ENCODE measurements around the gene WBP1L.

The WBP1L gene

DNA sequence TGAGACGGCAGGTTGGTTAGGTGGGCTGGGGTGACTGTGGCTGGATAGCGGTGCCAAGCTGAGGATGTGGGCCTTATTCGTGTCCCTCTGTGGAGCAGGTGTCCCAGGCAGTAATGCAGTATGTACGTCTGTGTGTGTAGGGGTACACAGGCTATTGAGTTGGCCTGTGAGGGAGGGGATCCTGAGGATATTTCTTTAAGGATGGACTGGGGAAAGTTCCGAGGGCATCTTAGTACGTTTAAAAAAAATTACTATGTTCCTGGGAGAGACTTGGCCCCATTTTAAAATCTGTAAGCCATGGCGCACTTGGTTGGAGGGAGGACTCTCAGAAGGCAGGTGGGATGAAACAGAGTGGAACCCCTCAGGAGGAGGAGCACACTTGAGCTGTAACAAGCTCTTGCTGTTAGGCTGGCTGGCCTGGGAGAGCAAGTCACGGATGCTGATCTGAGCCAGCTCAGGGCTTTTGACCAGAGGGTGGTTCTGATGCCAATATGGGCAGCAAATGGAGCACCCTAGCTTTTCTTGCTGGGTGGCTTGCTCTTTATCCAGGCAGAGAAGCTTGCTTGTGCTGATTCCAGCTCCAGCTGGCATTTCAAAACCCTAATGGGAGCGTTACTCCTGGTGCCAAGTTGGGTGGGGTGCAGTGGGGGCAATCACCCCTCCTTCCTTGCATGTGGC, 765 bp downstream of the WBP1L start (continued):
- TF ChIP-seq, protein P1, sequence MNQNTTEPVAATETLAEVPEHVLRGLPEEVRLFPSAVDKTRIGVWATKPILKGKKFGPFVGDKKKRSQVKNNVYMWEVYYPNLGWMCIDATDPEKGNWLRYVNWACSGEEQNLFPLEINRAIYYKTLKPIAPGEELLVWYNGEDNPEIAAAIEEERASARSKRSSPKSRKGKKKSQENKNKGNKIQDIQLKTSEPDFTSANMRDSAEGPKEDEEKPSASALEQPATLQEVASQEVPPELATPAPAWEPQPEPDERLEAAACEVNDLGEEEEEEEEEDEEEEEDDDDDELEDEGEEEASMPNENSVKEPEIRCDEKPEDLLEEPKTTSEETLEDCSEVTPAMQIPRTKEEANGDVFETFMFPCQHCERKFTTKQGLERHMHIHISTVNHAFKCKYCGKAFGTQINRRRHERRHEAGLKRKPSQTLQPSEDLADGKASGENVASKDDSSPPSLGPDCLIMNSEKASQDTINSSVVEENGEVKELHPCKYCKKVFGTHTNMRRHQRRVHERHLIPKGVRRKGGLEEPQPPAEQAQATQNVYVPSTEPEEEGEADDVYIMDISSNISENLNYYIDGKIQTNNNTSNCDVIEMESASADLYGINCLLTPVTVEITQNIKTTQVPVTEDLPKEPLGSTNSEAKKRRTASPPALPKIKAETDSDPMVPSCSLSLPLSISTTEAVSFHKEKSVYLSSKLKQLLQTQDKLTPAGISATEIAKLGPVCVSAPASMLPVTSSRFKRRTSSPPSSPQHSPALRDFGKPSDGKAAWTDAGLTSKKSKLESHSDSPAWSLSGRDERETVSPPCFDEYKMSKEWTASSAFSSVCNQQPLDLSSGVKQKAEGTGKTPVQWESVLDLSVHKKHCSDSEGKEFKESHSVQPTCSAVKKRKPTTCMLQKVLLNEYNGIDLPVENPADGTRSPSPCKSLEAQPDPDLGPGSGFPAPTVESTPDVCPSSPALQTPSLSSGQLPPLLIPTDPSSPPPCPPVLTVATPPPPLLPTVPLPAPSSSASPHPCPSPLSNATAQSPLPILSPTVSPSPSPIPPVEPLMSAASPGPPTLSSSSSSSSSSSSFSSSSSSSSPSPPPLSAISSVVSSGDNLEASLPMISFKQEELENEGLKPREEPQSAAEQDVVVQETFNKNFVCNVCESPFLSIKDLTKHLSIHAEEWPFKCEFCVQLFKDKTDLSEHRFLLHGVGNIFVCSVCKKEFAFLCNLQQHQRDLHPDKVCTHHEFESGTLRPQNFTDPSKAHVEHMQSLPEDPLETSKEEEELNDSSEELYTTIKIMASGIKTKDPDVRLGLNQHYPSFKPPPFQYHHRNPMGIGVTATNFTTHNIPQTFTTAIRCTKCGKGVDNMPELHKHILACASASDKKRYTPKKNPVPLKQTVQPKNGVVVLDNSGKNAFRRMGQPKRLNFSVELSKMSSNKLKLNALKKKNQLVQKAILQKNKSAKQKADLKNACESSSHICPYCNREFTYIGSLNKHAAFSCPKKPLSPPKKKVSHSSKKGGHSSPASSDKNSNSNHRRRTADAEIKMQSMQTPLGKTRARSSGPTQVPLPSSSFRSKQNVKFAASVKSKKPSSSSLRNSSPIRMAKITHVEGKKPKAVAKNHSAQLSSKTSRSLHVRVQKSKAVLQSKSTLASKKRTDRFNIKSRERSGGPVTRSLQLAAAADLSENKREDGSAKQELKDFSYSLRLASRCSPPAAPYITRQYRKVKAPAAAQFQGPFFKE (tag by site-specific recombination; IDR thresholded peaks at IDR 0.05; ENCODE audit: borderline replicate concordance): no peak
- TF ChIP-seq ZNF544 (tag by site-specific recombination; IDR thresholded peaks at IDR 0.05) (no peak), ZNF843 (tag by site-specific recombination; IDR thresholded peaks at IDR 0.05) (no peak), SALL2 (tag by site-specific recombination; IDR thresholded peaks at IDR 0.05; ENCODE audit: borderline replicate concordance) (no peak), ZNF394 (tag by site-specific recombination; IDR thresholded peaks at IDR 0.05; ENCODE audit: borderline replicate concordance) (no peak), ZNF132 (tag by site-specific recombination; IDR thresholded peaks at IDR 0.05; ENCODE audit: borderline replicate concordance) (no peak), ZBTB8A (tag by site-specific recombination; IDR thresholded peaks at IDR 0.05) (no peak)

DNA sequence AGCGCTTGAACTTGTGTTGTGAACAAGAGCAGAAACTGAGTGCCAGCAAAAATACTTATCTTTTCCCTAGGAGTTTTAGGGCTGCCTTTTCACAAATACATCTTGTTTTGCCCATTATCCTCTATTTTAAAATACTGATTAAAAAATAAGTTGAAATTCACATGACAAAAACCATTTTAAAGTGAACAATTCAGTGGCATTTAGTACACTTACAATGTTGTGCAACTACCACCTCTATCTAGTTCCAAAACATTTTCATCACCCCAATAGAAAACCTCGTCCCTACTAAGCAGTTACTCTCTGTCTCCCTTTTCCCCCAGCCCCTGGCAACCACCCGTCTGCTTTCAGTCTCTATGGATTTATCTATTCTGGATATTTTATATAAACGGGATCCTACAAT, 1.4 kb downstream of the WBP1L start:
- Histone ChIP-seq H3K27ac (ENCODE audit: extremely low read depth, low read depth, low read length) (no peak overlapping the region), H3K4me3 (ENCODE audit: low read depth, low read length) (no peak overlapping the region; the same call in 1 of the 2 replicates)
- POLR2A ChIA-PET: interaction anchor here (1.1 to 2.4 kb wide), 3 partner anchors 8 to 75 kb away, joined by 3 to 14 read pairs (median 12); no protein-coding TSS in a partner anchor

More for the DNA sequence above, 1.4 kb downstream of the WBP1L start:
- CTCF ChIA-PET: interaction anchor here (0.6 to 1.2 kb wide), 4 partner anchors 31 to 331 kb away, joined by 3 to 4 read pairs (median 4); no protein-coding TSS in a partner anchor
- TF ChIP-seq ZNF335 (tag by site-specific recombination; conservative IDR thresholded peaks at IDR 0.05): no peak
- no peak for TF ChIP-seq PRDM4 (tag by site-specific recombination; IDR thresholded peaks at IDR 0.05)
- no peak for TF ChIP-seq EGR2 (tag by site-specific recombination; IDR thresholded peaks at IDR 0.05; ENCODE audit: low read depth)
- TF ChIP-seq ZBTB21 (tag by site-specific recombination; IDR thresholded peaks at IDR 0.05): no peak
- TF ChIP-seq ZNF221 (tag by site-specific recombination; IDR thresholded peaks at IDR 0.05; ENCODE audit: borderline replicate concordance): no peak
- no peaks in the 10 kb centered on the region for H3K9me3 ChIP-seq (ENCODE audit: control insufficient read depth, insufficient read depth, low read depth, low read length)
- no peaks in the 10 kb centered on the region for H3K4me1 ChIP-seq (ENCODE audit: control insufficient read depth, insufficient read depth, low read length)
- no peaks in the 10 kb centered on the region for H3K36me3 ChIP-seq (ENCODE audit: control insufficient read depth in 2 of 2, insufficient read depth in 1 of 2, low read length in 2 of 2)
